Esophagus squamous epithelium (tissue), 5 donors: ENCODE measurements around the gene ELF5. TPM values are rescaled to one million over a fixed set of nuclear protein-coding genes. Genes with fewer than 3 reads are reported as not detected.

Experiments used
- DNase-seq: peaks from one replicate; lab custom pipeline; 2025; lab: John Stamatoyannopoulos, UW
- H3K27ac ChIP-seq, 4 donors: fragments of 200-600 bp; sonication (generic); one replicate each; pipeline ENCODE4 v1.5.1; 2016 to 2019; ENCODE audit warnings: mild to moderate bottlenecking in 1 of 4
- H3K27me3 ChIP-seq, 4 donors: fragments of 200-600 bp; sonication (generic); 1 replicate in 3 of 4; 2 replicates in 1 of 4; pipeline versions ENCODE4 v1.5.1 to v1.6.0; 2017 to 2021; ENCODE audit warnings: antibody characterized with exemption in 1 of 4
- H3K36me3 ChIP-seq, 3 donors: fragments of 200-600 bp; sonication (generic); one replicate each; pipeline ENCODE4 v1.5.1; 2016 to 2019
- H3K4me1 ChIP-seq, 3 donors: fragments of 200-600 bp; sonication (generic); one replicate each; pipeline ENCODE4 v1.5.1; 2017 to 2019
- H3K4me3 ChIP-seq, 4 donors: fragments of 200-600 bp; sonication (generic); 1 replicate in 3 of 4; 2 replicates in 1 of 4; pipeline ENCODE4 v1.5.1; 2016 to 2019; ENCODE audit warnings: mild to moderate bottlenecking in 2 of 4, moderate library complexity in 1 of 4
- H3K9me3 ChIP-seq, 3 donors: fragments of 200-600 bp; sonication (generic); one replicate each; pipeline ENCODE4 v1.5.1; 2016 to 2019
- POLR2A ChIP-seq, 4 donors: fragments of 450-650 bp; IDR thresholded peaks; one replicate each; pipeline ENCODE4 v1.6.1; 2017; ENCODE audit warnings: antibody characterized with exemption in 4 of 4, mild to moderate bottlenecking in 4 of 4, moderate library complexity in 3 of 4
- WGBS, 2 donors: methylation state at CpG; one replicate each; pipeline ENCODE4 v1.1.5; 2018; 5-methylcytosine and 5-hydroxymethylcytosine counted together
- intact Hi-C: fragments of 100-400 bp; cut with DNase I; formaldehyde crosslinking; loops from one replicate; pipeline ENCODE4 v1.15.0; 2022
- total RNA-seq, 4 donors: library from RNA; depleted of rRNA; stranded (reverse); fragments of >200 nt; gene quantifications; one replicate each; pipeline ENCODE4 v1.1.0, GENCODE V29; 2016
- TF ChIP-seq, protein P1 (sequence below), 6 experiments: fragments of 450-650 bp in 4 of 6; fragments of 200-600 bp in 2 of 6; sonication (generic) in 2 of 6; IDR thresholded peaks; one replicate each; pipeline ENCODE4 v1.5.1; 2016 to 2019; ENCODE audit warnings: antibody characterized with exemption in 6 of 6, mild to moderate bottlenecking in 4 of 6, moderate library complexity in 4 of 6
- donor health status: DM: yes; HTN: yes; CAD: no.

Gene ELF5
- total RNA-seq, 4 donors from 2014 or later: 0.11 to 1.8 (median 0.32) TPM

DNA sequence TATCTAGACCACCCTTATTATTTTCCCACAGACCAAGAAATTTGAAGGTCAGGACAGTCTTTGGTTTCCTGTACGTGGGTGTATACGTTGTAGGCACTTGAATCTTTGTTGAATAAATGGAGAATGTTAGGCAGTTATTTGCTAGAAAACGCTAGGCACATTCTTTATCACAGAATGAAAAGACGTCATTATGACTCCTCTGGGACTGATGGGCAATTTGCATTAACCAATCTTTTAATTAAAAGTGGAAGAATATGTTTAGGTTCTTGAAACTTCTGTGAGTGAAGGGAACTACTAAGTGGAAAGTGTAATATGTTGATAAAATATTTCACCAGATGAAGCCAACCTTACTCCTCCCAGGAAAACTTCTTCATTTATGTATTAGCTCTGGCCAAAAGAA lies 69.2 kb downstream of the ELF5 start:
- no peaks in the 10 kb centered on the region for H3K9me3 ChIP-seq
- H3K27ac ChIP-seq: no peak overlapping the region
- 83 to 84% methylated on average over 4 of the region's 4 CpGs for WGBS, 2 donors
- peaks cover 8 to 42% (median 27%) of the 10 kb centered on the region in 3 donors for H3K4me1 ChIP-seq
- TF ChIP-seq POLR2A (IDR thresholded peaks at IDR 0.05): no peak
- TF ChIP-seq, protein P1, sequence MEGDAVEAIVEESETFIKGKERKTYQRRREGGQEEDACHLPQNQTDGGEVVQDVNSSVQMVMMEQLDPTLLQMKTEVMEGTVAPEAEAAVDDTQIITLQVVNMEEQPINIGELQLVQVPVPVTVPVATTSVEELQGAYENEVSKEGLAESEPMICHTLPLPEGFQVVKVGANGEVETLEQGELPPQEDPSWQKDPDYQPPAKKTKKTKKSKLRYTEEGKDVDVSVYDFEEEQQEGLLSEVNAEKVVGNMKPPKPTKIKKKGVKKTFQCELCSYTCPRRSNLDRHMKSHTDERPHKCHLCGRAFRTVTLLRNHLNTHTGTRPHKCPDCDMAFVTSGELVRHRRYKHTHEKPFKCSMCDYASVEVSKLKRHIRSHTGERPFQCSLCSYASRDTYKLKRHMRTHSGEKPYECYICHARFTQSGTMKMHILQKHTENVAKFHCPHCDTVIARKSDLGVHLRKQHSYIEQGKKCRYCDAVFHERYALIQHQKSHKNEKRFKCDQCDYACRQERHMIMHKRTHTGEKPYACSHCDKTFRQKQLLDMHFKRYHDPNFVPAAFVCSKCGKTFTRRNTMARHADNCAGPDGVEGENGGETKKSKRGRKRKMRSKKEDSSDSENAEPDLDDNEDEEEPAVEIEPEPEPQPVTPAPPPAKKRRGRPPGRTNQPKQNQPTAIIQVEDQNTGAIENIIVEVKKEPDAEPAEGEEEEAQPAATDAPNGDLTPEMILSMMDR (IDR thresholded peaks at IDR 0.05): no peak
- peaks cover 0 to 20% (median 0%) of the 10 kb centered on the region in 3 donors for H3K36me3 ChIP-seq
- intact Hi-C loops: no loop called here
- no peaks in the 10 kb centered on the region for H3K27me3 ChIP-seq
- H3K4me3 ChIP-seq: no peak overlapping the region
- no peak for DNase-seq

DNA sequence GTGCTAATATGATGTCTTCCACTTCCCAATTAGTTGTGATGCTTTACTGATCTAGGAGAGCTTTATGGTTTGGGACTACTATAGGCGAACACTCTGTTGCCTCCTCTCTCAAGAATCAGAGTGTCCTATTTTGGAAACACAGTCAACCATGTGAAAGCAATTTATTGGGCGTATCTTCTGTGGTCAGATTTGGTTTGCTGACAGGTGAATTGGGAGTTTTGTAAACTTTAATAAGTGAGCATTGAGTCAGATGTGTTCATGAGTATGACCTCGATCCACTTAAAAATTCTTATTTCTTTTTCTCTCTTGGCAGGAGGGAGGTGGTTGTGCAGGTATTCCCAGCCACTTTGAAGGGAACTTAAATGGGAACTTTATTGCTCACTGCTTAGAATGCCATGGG lies 70.5 kb downstream of the ELF5 start:
- Histone ChIP-seq H3K27me3 (no peaks in the 10 kb centered on the region), H3K4me3 (no peak overlapping the region), H3K27ac (no peak overlapping the region), H3K9me3 (no peaks in the 10 kb centered on the region), H3K4me1 (peaks cover 9 to 44% (median 28%) of the 10 kb centered on the region in 3 donors), H3K36me3 (peaks cover 0 to 13% (median 0%) of the 10 kb centered on the region in 3 donors)
- TF ChIP-seq POLR2A (IDR thresholded peaks at IDR 0.05): no peak
- TF ChIP-seq, protein P1 (IDR thresholded peaks at IDR 0.05): no peak
- no peak for DNase-seq
- 78 to 89% methylated on average over 3 of the region's 3 CpGs for WGBS, 2 donors
- intact Hi-C loops: no loop called here

DNA sequence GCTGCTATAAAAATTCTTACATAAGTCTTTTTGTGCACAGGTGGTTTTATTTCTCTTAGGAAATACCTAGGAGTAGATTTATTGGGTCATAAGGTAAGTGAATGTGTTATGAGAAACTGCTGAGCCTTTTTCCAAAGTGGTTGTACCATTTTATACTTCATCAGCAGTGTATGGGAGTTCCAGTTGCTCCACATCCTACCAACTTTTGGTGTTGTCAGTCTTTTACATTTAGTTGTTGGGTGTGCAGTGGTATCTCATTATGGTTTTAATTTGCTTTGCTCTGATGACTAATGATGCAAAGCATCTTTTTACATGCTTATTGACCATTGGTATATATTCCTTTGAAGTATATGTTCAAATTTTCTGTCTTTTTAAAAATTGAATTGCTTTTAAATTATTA lies 71.8 kb downstream of the ELF5 start:
- intact Hi-C loops: no loop called here

DNA sequence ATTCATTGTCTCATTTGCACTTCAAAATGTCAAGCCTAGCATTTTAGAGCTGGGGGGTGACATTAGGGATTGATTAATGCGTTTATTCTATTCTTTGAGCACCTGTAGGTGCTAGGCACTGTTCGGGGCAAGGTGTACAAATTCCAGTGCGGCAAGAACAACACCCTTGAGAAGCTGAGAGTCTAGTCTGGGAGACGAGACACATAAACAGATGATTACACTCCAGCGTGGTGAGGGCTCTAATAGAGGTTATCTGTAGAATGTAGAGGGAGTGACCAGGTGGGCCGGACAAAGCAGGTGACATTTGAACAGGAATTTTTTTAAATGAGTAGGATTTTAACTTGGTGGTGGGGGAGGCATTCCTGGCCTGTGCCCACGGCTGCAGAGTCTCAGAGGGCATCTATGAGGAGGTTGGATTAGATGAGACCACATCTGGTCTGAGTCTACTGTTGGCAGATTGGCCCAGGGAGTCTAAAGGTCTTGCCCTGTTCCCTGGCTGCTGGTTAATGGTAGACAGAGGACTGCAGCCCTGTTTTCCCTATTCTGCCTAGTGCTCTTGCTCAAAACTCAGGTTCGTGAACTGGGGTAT lies 73.9 kb downstream of the ELF5 start:
- WGBS, 2 donors: 23 to 31% methylated on average over 8 of the region's 8 CpGs
- Histone ChIP-seq H3K27me3 (no peaks in the 10 kb centered on the region), H3K4me1 (peaks cover 9 to 52% (median 31%) of the 10 kb centered on the region in 3 donors), H3K4me3 (peak overlapping the region; percentile 70 to 94 (median 80)), H3K9me3 (no peaks in the 10 kb centered on the region), H3K27ac (peak overlapping the region in 3 of 4 donors; percentile 88 to 96 (median 94)), H3K36me3 (peaks cover 0 to 13% (median 0%) of the 10 kb centered on the region in 3 donors)
- no peak for DNase-seq
- no peak for TF ChIP-seq POLR2A (IDR thresholded peaks at IDR 0.05)
- TF ChIP-seq, protein P1 (IDR thresholded peaks at IDR 0.05): no peak
- intact Hi-C loops: no loop called here

More for the DNA sequence above, 71.8 kb downstream of the ELF5 start:
- Histone ChIP-seq H3K9me3 (no peaks in the 10 kb centered on the region), H3K36me3 (peaks cover 0 to 13% (median 0%) of the 10 kb centered on the region in 3 donors), H3K27me3 (no peaks in the 10 kb centered on the region), H3K4me1 (peaks cover 9 to 51% (median 31%) of the 10 kb centered on the region in 3 donors), H3K27ac (no peak overlapping the region), H3K4me3 (no peak overlapping the region)
- no peak for TF ChIP-seq POLR2A (IDR thresholded peaks at IDR 0.05)
- TF ChIP-seq, protein P1 (IDR thresholded peaks at IDR 0.05): no peak
- DNase-seq: no peak
